ENCODE data around the gene SLC22A15.

GRCh38 chr1:115982400-115982799 lies 6.1 kb downstream of the SLC22A15 start:
- TF ChIP-seq, protein P1, sequence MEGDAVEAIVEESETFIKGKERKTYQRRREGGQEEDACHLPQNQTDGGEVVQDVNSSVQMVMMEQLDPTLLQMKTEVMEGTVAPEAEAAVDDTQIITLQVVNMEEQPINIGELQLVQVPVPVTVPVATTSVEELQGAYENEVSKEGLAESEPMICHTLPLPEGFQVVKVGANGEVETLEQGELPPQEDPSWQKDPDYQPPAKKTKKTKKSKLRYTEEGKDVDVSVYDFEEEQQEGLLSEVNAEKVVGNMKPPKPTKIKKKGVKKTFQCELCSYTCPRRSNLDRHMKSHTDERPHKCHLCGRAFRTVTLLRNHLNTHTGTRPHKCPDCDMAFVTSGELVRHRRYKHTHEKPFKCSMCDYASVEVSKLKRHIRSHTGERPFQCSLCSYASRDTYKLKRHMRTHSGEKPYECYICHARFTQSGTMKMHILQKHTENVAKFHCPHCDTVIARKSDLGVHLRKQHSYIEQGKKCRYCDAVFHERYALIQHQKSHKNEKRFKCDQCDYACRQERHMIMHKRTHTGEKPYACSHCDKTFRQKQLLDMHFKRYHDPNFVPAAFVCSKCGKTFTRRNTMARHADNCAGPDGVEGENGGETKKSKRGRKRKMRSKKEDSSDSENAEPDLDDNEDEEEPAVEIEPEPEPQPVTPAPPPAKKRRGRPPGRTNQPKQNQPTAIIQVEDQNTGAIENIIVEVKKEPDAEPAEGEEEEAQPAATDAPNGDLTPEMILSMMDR (conservative IDR thresholded peaks at IDR 0.05; ENCODE audit: low read length): no peak
- TF ChIP-seq EZH2phosphoT487 (IDR thresholded peaks at IDR 0.05; ENCODE audit: borderline replicate concordance, low read depth, low read length): no peak

Measured in OCI-LY7 (cell line).